SK-N-MC (cell line): ENCODE measurements around the gene BICC1.

ENCODE experiments used
- EZH2 ChIP-seq: fragments of 200-600 bp; sonication (generic); IDR thresholded peaks from one replicate; pipeline ENCODE4 v1.6.1; 2017; ENCODE audit warnings: antibody characterized with exemption
- POLR2AphosphoS5 ChIP-seq: IDR thresholded peaks from 2 replicates; pipeline ENCODE4 v1.6.1; 2012; ENCODE audit warnings: mild to moderate bottlenecking, low read depth, low read length, borderline replicate concordance

- TF ChIP-seq EZH2 (no peak), POLR2AphosphoS5 (no peak)
Measured at GRCh38 chr10:58514111-58514770, 1.6 kb downstream of the BICC1 start.
